KMS-11 (cell line): Measurements from ENCODE around the gene FBXO8.

ENCODE experiments used
- H2AFZ ChIP-seq: fragments of 200-600 bp; sonication (generic); 2 replicates; pipeline ENCODE4 v1.6.1; 2016; ENCODE audit warnings: antibody characterized with exemption, mixed run types, low read depth
- H3K27ac ChIP-seq: fragments of 200-600 bp; sonication (generic); 2 replicates; pipeline ENCODE4 v1.6.1; 2016; ENCODE audit warnings: mild to moderate bottlenecking, mixed run types
- H3K27me3 ChIP-seq: fragments of 200-600 bp; sonication (generic); 2 replicates; pipeline ENCODE4 v1.6.1; 2017; ENCODE audit warnings: mild to moderate bottlenecking, low read depth, mixed run types, moderate library complexity; ENCODE audit not compliant: insufficient read depth
- H3K36me3 ChIP-seq: fragments of 200-600 bp; sonication (generic); 2 replicates; pipeline ENCODE4 v1.6.1; 2017; ENCODE audit warnings: mild to moderate bottlenecking, mixed run types; ENCODE audit not compliant: insufficient read depth
- H3K4me1 ChIP-seq: fragments of 200-600 bp; sonication (generic); 2 replicates; pipeline ENCODE4 v1.6.1; 2016; ENCODE audit warnings: mild to moderate bottlenecking, low read depth, mixed run types; ENCODE audit not compliant: poor library complexity, severe bottlenecking
- H3K4me2 ChIP-seq: fragments of 200-600 bp; sonication (generic); 2 replicates; pipeline ENCODE4 v1.7.0; 2016; ENCODE audit warnings: mild to moderate bottlenecking, mixed run types
- H3K4me3 ChIP-seq: fragments of 200-600 bp; sonication (generic); IDR thresholded peaks from 2 replicates; pipeline ENCODE4 v1.6.1; 2017; ENCODE audit warnings: low read depth, low read length, mixed read lengths; ENCODE audit not compliant: insufficient read depth
- H3K79me2 ChIP-seq: fragments of 200-600 bp; sonication (generic); 2 replicates; pipeline ENCODE4 v1.6.1; 2016; ENCODE audit warnings: low read depth, mixed run types; ENCODE audit not compliant: insufficient read depth
- H3K9ac ChIP-seq: fragments of 200-600 bp; sonication (generic); 2 replicates; pipeline ENCODE4 v1.6.1; 2016; ENCODE audit warnings: mild to moderate bottlenecking, mixed run types
- H4K20me1 ChIP-seq: fragments of 200-600 bp; sonication (generic); 2 replicates; pipeline ENCODE4 v1.6.1; 2016; ENCODE audit warnings: mild to moderate bottlenecking, mixed run types; ENCODE audit not compliant: insufficient read depth
- CTCF ChIP-seq: fragments of 200-600 bp; sonication (generic); conservative IDR thresholded peaks from 2 replicates; pipeline ENCODE4 v1.6.1; 2017; ENCODE audit warnings: low read depth, mild to moderate bottlenecking, antibody characterized with exemption, low read length, moderate library complexity, mixed read lengths

Gene FBXO8

GRCh38 chr4:174230148-174230547, 53.3 kb downstream of the FBXO8 start:
- Histone ChIP-seq H3K4me3 (no peak overlapping the region), H3K4me2 (no peak overlapping the region), H3K4me1 (no peaks in the 10 kb centered on the region), H3K27ac (no peak overlapping the region), H3K27me3 (no peaks in the 10 kb centered on the region), H2AFZ (no peak overlapping the region), H3K36me3 (no peaks in the 10 kb centered on the region), H3K9ac (no peak overlapping the region), H3K79me2 (no peaks in the 10 kb centered on the region), H4K20me1 (no peaks in the 10 kb centered on the region)
- no peak for TF ChIP-seq CTCF

GRCh38 chr4:174228988-174229387, 54.5 kb downstream of the FBXO8 start:
- H3K9ac ChIP-seq, result no peak overlapping the region
- no peaks in the 10 kb centered on the region for H3K36me3 ChIP-seq
- no peak for TF ChIP-seq CTCF
- H4K20me1 ChIP-seq, result no peaks in the 10 kb centered on the region
- no peak overlapping the region for H3K4me3 ChIP-seq
- no peak overlapping the region for H2AFZ ChIP-seq
- no peak overlapping the region for H3K4me2 ChIP-seq
- H3K4me1 ChIP-seq, result no peaks in the 10 kb centered on the region
- no peaks in the 10 kb centered on the region for H3K27me3 ChIP-seq
- no peak overlapping the region for H3K27ac ChIP-seq
- no peaks in the 10 kb centered on the region for H3K79me2 ChIP-seq

- Histone ChIP-seq H3K27me3 (no peaks in the 10 kb centered on the region), H3K4me2 (no peak overlapping the region), H3K36me3 (no peaks in the 10 kb centered on the region), H3K79me2 (no peaks in the 10 kb centered on the region), H3K4me1 (no peaks in the 10 kb centered on the region), H4K20me1 (no peaks in the 10 kb centered on the region), H3K9ac (no peak overlapping the region), H3K4me3 (no peak overlapping the region), H2AFZ (no peak overlapping the region), H3K27ac (no peak overlapping the region)
- TF ChIP-seq CTCF, result no peak
Measured at GRCh38 chr4:174225349-174226049, 58.0 kb downstream of the FBXO8 start.

GRCh38 chr4:174224550-174224949, 58.9 kb downstream of the FBXO8 start:
- no peak overlapping the region for H3K9ac ChIP-seq
- no peak overlapping the region for H3K4me3 ChIP-seq
- no peak overlapping the region for H2AFZ ChIP-seq
- H3K27me3 ChIP-seq, result no peaks in the 10 kb centered on the region
- H3K27ac ChIP-seq, result no peak overlapping the region
- H3K4me1 ChIP-seq, result no peaks in the 10 kb centered on the region
- H3K4me2 ChIP-seq, result no peak overlapping the region
- no peaks in the 10 kb centered on the region for H3K79me2 ChIP-seq
- TF ChIP-seq CTCF, result no peak
- no peaks in the 10 kb centered on the region for H4K20me1 ChIP-seq
- no peaks in the 10 kb centered on the region for H3K36me3 ChIP-seq
